DMS153 treated with DMSO at 0.1 percent for 48 hours (cell line): ENCODE measurements around the gene YWHAQ.
"Not testable (repeated sequence)": the region's sequence is repeated elsewhere in the genome, so short reads cannot be mapped to it uniquely, and the experiment has no call there.

ENCODE experiments used
- DNase-seq: peaks from one replicate; lab custom pipeline; 2025; ENCODE audit not compliant: unreplicated experiment; lab: John Stamatoyannopoulos, UW

YWHAQ gene

DNA sequence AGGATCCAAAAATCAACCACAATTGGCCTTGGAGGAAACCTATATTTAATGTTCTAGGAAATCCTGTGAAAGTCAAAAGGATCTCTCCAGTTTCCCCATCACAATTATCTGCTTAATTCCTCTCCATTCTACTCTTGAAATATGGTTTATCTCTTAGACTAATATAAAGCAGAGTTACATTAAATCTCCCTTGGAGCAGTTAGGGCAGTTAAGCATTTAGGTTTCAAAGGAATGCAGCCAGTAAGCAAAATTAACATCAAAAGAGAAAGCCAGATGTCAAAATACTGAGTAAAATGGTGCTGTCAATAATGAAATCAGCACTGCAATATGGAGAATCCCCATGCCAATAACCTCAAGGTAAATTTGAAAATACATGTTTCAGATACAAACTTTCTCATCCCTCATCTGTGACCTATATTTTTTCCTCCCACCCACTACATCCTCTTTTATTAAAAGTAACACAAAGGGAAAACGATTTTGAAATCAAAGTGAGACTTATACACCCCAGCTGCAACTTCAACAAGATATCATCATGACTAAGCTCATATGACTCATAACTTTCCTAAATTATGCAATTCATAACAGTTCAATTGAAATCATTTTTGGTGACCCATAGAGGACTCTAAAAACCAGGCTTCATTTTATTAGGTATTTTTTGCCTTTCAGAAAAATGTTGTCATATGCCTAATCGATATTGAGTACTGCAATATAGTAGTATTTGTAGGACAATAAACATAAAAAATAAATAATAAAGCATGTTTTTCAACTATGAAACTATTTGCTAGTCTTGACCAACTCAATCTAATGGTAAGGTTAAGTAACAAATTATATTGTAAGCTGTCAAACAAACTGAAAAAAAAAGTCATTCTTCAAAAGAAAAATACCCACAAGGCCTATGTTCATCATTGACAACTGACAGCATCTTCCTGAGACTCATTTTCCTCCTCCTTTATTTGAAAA, 78.3 kb downstream of the YWHAQ start:
- DNase-seq: no peak

DNA sequence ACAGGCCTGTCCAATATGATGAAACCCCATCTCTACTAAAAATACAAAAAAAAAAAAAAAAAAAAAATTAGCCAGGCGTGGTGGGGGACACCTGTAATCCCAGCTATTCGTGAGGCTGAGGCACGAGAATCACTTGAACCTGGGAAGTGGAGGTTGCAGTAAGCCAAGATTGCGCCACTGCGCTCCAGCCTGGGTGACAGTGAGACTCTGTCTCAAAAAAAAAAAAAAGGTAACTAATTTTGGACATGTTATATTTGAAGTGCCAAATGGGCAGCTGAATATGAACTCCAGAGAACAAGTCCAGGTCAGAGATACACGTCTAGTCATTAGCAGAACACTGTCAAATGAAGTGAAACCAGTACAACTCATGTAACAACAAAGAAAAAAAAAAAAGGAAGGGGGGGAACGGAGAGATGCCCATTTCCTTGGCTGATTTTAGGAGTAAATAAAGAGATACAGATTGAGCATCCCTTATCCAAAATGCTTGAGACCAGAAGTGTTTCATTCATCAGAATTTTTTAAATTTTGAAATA, 79.9 kb downstream of the YWHAQ start:
- DNase-seq: not testable (repeated sequence)

DNA sequence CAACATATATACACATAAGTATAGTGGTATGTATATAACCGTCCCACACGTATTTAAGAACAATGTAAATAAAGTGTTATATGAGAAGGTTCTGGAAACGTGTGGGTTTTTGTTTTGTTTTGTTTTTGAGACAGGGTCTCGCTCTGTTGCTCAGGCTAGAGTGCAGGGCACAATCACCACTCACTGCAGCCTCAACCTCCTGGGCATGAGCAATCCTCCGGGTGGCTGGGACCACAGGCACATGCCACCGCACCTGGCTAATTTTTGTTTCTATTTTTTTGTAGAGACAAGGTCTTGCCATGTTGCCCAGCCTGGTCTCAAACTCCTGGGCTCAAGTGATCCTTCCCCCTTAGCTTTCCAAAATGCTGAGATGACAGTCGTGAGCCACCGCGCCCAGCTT, 81.4 kb downstream of the YWHAQ start:
- no peak for DNase-seq

DNA sequence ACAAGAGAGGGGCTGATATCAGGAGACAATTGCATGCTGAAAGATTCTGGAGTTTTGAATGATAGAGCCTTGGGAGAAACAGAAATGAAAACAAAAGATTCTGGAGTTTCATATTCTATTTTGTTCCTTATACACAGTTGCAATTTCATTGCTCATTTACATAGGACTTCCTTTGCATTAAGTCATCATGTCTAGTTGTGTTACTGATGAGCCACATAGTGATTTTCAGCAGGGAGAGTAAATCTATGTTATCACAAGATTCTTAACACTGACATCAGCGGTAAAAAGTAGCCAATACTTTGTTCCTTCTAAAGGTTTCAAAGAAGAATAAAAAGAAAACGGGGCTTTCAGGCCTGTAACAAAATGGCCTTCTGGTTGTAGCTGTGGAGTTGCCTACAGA, 82.3 kb downstream of the YWHAQ start:
- no peak for DNase-seq

DNA sequence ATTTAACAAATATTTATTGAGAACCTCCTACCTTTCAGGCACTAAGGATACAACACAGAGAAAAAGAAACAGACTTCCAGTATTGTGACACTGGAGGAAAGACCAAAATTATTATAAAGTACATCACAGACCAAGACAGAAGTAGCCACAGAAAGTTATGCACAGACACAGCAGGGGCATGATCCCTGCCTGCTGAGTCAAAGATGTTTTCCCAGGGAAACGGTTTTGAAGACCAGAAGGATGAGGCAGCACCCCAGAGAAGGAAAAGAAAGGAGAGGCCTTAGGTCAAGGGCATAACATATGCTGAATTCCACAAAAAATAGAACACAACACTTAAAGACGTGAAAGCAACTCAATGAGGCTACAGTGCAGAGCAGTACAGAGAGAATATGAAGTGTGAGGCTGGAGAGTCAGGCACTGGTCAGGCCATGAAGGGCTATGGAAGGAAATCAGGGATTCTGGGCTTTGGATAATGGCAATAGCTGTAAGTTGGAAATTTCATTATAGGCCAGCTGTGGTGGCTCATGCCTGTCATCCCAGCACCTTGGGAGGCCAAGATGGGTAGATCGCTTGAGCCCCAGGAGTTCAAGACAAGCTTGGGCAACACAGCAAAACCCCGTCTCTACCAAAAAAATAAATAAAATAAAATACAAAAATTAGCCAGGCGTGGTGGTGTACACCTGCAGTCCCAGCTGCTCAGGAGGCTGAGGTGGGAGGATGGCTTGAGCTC, 83.4 kb downstream of the YWHAQ start:
- no peak for DNase-seq

DNA sequence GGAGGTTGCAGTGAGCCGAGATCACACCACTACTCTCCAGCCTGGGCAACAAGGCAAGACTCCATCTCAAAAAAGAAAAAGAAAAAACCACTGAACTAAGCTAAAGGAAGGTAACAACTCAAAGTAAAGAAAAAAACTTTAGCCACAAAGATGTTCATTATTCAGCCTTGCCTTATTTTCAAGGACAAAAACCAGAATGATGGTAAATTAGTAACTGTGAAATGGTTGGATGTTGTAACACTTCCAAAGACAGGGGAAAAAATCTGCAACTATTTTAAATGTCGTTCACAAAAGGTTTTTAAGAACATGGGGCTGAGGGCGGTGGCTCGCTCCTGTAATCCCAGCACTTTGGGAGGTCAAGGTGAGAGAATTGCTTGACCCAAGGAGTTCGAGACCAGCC, 85.3 kb downstream of the YWHAQ start:
- DNase-seq: no peak

DNA sequence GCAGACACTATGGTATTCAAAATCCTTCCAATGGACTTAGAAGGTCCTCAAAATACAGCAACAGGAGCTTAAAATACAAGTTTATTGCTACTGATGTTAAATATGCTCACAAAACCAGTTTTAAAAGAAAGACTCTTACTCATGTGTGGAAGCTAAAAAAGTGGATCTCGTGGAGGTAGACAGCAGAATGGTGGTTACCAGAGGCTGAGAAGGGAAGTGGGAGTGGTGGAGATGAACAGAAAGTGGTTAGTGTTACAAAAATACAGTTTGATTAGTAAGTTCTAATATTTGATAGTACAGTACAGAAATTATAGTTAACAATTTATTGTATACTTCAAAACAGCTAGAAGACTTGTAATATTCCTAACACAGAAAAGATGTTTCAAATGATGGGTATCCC, 87.2 kb downstream of the YWHAQ start:
- DNase-seq: no peak

DNA sequence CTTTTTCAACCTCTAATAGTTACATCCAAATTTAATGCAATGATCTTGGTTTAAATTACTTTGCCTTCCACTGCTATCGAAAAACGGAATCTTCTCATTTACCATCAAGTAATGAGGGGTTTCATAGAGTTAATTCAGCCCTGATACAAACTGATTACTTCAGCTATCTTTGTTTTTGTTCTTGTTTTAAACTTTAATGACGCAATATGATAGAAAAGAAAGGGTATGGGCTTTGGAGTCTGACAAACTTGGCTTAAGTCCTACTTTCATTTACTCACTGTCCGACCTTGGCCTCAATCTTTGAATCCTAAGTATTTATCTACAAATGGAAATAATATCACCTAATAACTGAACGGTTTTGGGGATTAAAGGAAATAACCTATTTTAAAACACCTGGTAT, 91.3 kb downstream of the YWHAQ start:
- no peak for DNase-seq

DNA sequence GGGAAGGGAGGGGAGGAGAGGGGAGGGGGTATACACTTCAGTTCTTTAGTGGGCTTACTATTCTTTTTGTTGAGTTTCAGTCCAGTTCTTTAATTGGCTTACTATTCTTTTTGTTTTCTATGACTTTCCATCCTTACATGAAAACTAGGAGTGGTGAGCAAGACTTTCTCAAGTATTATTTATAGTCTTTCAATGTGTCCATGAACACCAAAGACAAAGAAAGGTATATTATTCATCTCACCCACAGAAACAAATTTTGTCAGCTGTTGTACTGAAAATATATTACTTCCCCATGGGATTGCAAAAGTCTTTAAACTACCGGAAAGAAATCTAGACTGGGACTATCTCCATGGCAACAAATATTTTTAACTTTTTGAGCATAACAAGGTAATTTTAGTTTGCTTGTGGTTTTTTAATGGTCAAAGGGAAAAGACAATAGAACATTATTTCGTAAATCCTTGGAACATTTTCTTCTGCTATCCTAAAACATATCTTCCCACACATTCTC, 92.7 kb downstream of the YWHAQ start:
- no peak for DNase-seq

DNA sequence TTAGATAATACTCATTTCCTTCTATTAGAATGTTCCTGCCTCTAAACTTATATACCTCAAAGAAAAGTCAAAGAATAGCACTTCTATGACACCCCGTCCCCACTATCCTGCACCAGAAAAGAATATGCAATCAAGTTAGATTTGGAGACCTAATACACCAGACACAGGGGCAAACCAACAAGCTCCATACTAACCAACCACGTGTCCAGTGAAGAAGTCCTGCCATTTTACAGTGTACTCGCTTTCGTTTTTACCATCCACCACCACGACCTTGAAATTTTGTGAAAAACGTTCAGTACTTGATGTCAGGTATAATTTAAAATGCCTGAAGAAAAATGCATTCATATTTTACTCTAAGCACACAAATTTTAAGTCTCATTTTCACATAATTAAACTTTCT, 94.3 kb downstream of the YWHAQ start:
- no peak for DNase-seq

DNA sequence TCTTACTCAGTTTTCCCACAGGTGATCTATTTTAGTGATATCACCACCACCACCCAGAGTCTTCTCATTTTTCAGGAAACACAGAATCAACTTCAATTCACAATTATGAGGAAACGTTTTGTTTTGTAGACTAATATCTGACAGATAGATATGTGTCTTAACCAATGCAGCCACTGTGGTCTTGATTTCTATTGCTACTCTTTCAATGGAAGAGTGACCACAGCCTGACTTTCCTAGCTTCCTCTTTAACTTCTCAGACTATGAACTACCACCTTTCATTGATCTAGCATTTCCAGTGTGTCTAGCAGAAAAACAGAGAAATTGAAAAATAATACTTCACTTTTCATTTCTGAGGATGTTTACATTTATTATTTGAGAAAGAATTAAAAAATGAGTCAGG, 95.6 kb downstream of the YWHAQ start:
- DNase-seq: no peak
